HepG2 (cell line): ENCODE results near the gene DDAH2. TPM values are rescaled to one million over a fixed set of nuclear protein-coding genes. Genes with fewer than 3 reads are reported as not detected.

Experiments used
- DRAP1 ChIP-seq: IDR thresholded peaks from 2 replicates; pipeline ENCODE4 v1.6.1; 2016; ENCODE audit warnings: missing genetic modification reagents, missing compliant biosample characterization
- E2F1 ChIP-seq: sonication (generic); formaldehyde crosslinking; IDR thresholded peaks from 2 replicates; pipeline ENCODE4 v1.5.0; 2020; ENCODE audit warnings: missing genetic modification reagents
- FOSL1 ChIP-seq: sonication (generic); formaldehyde crosslinking; IDR thresholded peaks from 2 replicates; pipeline ENCODE4 v1.9.0; 2021; ENCODE audit warnings: missing genetic modification reagents, borderline replicate concordance
- HMGXB4 ChIP-seq, 2 experiments: sonication (generic) in 1 of 2; formaldehyde crosslinking in 1 of 2; IDR thresholded peaks; 2 replicates each; pipeline versions ENCODE4 v1.4.0 to v1.6.1; 2018 to 2020; ENCODE audit warnings: missing genetic modification reagents in 2 of 2, borderline replicate concordance in 1 of 2, low read depth in 1 of 2, mild to moderate bottlenecking in 1 of 2, missing biosample characterization in 1 of 2
- KAT8 ChIP-seq: IDR thresholded peaks from 2 replicates; pipeline ENCODE4 v1.6.1; 2016; ENCODE audit warnings: missing genetic modification reagents, missing compliant biosample characterization
- KDM4B ChIP-seq: sonication (generic); formaldehyde crosslinking; IDR thresholded peaks from 2 replicates; pipeline ENCODE4 v1.4.0; 2020; ENCODE audit warnings: missing genetic modification reagents
- MTF2 ChIP-seq: sonication (generic); formaldehyde crosslinking; IDR thresholded peaks from 2 replicates; pipeline ENCODE4 v1.5.0; 2020; ENCODE audit warnings: missing genetic modification reagents, borderline replicate concordance
- NR0B2 ChIP-seq: sonication (generic); formaldehyde crosslinking; IDR thresholded peaks from 2 replicates; pipeline ENCODE4 v1.4.0; 2020; ENCODE audit warnings: mild to moderate bottlenecking, missing genetic modification reagents
- PBX2 ChIP-seq: IDR thresholded peaks from 2 replicates; pipeline ENCODE4 v1.6.1; 2016; ENCODE audit warnings: control low read depth
- RXRA ChIP-seq: sonication (generic); formaldehyde crosslinking; IDR thresholded peaks from 2 replicates; pipeline ENCODE4 v1.5.1; 2020; ENCODE audit warnings: missing genetic modification reagents
- SOX6 ChIP-seq, 2 experiments: fragments of 450-650 bp in 1 of 2; sonication (generic) in 1 of 2; formaldehyde crosslinking in 1 of 2; IDR thresholded peaks; 2 replicates each; pipeline versions ENCODE4 v1.4.0 to v1.6.1; 2017 to 2020; ENCODE audit warnings: antibody characterized with exemption in 1 of 2, mild to moderate bottlenecking in 1 of 2, missing genetic modification reagents in 1 of 2
- TP53 ChIP-seq: sonication (generic); formaldehyde crosslinking; conservative IDR thresholded peaks from 2 replicates; pipeline ENCODE4 v1.4.0; 2020; ENCODE audit warnings: missing genetic modification reagents
- U2AF2 ChIP-seq: fragments of 200-400 bp; formaldehyde crosslinking; IDR thresholded peaks from 2 replicates; pipeline ENCODE4 v1.6.1; 2017; ENCODE audit warnings: low read depth, mild to moderate bottlenecking, low read length
- ZFP82 ChIP-seq: sonication (generic); formaldehyde crosslinking; IDR thresholded peaks from 2 replicates; pipeline ENCODE4 v1.5.1; 2020; ENCODE audit warnings: mild to moderate bottlenecking, missing genetic modification reagents, borderline replicate concordance
- ZNF225 ChIP-seq: sonication (generic); formaldehyde crosslinking; IDR thresholded peaks from 2 replicates; pipeline ENCODE4 v1.4.0; 2020; ENCODE audit warnings: mild to moderate bottlenecking, missing genetic modification reagents
- ZNF547 ChIP-seq: sonication (generic); formaldehyde crosslinking; IDR thresholded peaks from 2 replicates; pipeline ENCODE4 v1.5.1; 2020; ENCODE audit warnings: mild to moderate bottlenecking, missing genetic modification reagents
- ZNF597 ChIP-seq: sonication (generic); formaldehyde crosslinking; IDR thresholded peaks from 2 replicates; pipeline ENCODE4 v1.5.0; 2020; ENCODE audit warnings: missing genetic modification reagents
- polyA plus RNA-seq, 8 experiments: library from polyadenylated mRNA; depleted of rRNA in 3 of 8; stranded (reverse) in 7 of 8; unstranded in 1 of 8; fragments of >200 nt; fragmentation: Illumina TruSeq in 4 of 8; extraction: Trizol in 4 of 8; gene quantifications; 2 replicates each; pipeline versions ENCODE4 v1.2.1 to v1.2.3, GENCODE V29; 2011 to 2016; ENCODE audit warnings: low read depth in 4 of 8, missing spikeins in 1 of 8, mixed read lengths in 1 of 8; ENCODE audit not compliant: insufficient read depth in 1 of 8
- total RNA-seq, 5 experiments: library from RNA; depleted of rRNA; stranded (reverse); fragments of >200 nt; fragmentation: Illumina TruSeq; extraction: Trizol; gene quantifications; 2 replicates each; pipeline ENCODE4 v1.2.3, GENCODE V29; 2016; ENCODE audit warnings: low read depth in 1 of 5
- TF ChIP-seq, protein P1 (sequence below): sonication (generic); formaldehyde crosslinking; conservative IDR thresholded peaks from 2 replicates; pipeline ENCODE4 v1.5.0; 2020; ENCODE audit warnings: missing genetic modification reagents
- TF ChIP-seq, protein P2 (sequence below): sonication (generic); formaldehyde crosslinking; IDR thresholded peaks from 2 replicates; pipeline ENCODE4 v1.8.1; 2023; ENCODE audit warnings: missing genetic modification reagents, mild to moderate bottlenecking, borderline replicate concordance

Gene DDAH2
- total and polyA plus RNA-seq, 2 of the 13 experiments (the other 11 are each of a cell fraction or from before 2014, with no cell fraction given), result 16.4 to 21.1 TPM

DNA sequence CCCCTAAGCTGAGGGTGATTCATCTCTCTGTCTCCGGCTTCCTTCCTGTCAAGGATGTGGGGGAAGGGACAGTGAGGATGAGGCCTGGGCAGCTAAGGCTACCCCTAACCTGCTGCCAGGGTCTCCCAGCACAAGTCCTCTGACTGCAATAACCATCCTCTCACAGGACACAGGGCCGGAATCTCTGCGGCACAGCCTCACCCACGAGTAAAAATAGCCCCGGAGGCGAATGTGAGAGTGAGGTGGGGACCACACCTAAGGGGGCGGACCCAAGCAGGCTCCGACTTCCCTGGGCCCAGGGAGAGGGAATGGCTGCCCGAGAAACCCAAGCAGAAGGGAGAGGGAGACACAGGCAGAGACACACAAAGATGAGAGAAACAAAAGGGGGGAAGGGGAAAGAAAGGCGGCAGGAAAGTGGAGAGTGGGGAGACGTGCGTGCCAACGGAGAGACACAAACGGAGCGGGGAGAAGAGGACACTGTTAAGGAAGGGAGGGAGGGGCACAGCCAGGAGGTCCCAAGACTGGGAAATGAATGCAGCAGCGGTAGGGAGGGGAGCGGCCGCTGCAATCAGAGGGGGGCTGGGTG, 5.8 kb upstream of the DDAH2 start (continued):
- TF ChIP-seq MTF2 (CRISPR knock-in tag) (no peak), PBX2 (CRISPR knock-in tag) (no peak), KAT8 (CRISPR knock-in tag) (no peak), TP53 (CRISPR knock-in tag) (no peak), ZNF547 (CRISPR knock-in tag) (no peak), ZFP82 (CRISPR knock-in tag) (peak; percentile 87; the same call in 1 of the 2 replicates), E2F1 (CRISPR knock-in tag) (no peak), FOSL1 (peak; percentile 66; the same call in 1 of the 2 replicates), KDM4B (CRISPR knock-in tag) (no peak), RXRA (CRISPR knock-in tag) (peak; percentile 21; the same call in 1 of the 2 replicates), ZNF597 (CRISPR knock-in tag) (no peak), HMGXB4 (CRISPR knock-in tag; IDR thresholded peaks at IDR 0.05; ENCODE audit: borderline replicate concordance in 1 of 2, low read depth in 1 of 2) (peak in 1 of 2 experiments; percentile 65; a peak in 2 of 4 replicates), SOX6 (IDR thresholded peaks at IDR 0.05) (no peak), SOX6 (CRISPR knock-in tag; IDR thresholded peaks at IDR 0.05) (0 out of 2 replicates have a peak, but pooled peaks have one; percentile 7), DRAP1 (CRISPR knock-in tag) (peak; percentile 57; the same call in 1 of the 2 replicates), U2AF2 (no peak), NR0B2 (CRISPR knock-in tag) (no peak), ZNF225 (CRISPR knock-in tag) (no peak; the same call in 1 of the 2 replicates)
- TF ChIP-seq, protein P1, sequence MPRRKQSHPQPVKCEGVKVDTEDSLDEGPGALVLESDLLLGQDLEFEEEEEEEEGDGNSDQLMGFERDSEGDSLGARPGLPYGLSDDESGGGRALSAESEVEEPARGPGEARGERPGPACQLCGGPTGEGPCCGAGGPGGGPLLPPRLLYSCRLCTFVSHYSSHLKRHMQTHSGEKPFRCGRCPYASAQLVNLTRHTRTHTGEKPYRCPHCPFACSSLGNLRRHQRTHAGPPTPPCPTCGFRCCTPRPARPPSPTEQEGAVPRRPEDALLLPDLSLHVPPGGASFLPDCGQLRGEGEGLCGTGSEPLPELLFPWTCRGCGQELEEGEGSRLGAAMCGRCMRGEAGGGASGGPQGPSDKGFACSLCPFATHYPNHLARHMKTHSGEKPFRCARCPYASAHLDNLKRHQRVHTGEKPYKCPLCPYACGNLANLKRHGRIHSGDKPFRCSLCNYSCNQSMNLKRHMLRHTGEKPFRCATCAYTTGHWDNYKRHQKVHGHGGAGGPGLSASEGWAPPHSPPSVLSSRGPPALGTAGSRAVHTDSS (CRISPR knock-in tag), result no peak
- TF ChIP-seq, protein P2, sequence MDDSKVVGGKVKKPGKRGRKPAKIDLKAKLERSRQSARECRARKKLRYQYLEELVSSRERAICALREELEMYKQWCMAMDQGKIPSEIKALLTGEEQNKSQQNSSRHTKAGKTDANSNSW (CRISPR knock-in tag), result no peak
